Astrocyte (in vitro differentiated cells and primary cell): ENCODE data around the gene IFT81. TPM values are rescaled to one million over a fixed set of nuclear protein-coding genes. Genes with fewer than 3 reads are reported as not detected.

ENCODE experiments used
- DNase-seq: peaks from one replicate; pipeline ENCODE4 v3.0.0-alpha.2; 2010; ENCODE audit warnings: low read depth
- FAIRE-seq: peaks from 2 replicates; lab custom pipeline; 2011; peaks lifted over from hg19 to GRCh38; lab: Jason Lieb, UNC
- H2AFZ ChIP-seq: 2 replicates; pipeline ENCODE4 v1.6.0; 2012; ENCODE audit warnings: low read depth, low read length, inconsistent platforms
- H3K27ac ChIP-seq: 2 replicates; pipeline ENCODE4 v1.5.1; 2011; ENCODE audit warnings: low read depth, low read length, inconsistent platforms
- H3K27me3 ChIP-seq: 2 replicates; pipeline ENCODE4 v1.6.0; 2011; ENCODE audit warnings: low read length, inconsistent platforms; ENCODE audit not compliant: insufficient read depth
- H3K36me3 ChIP-seq: 2 replicates; pipeline ENCODE4 v1.5.1; 2011; ENCODE audit warnings: low read length, inconsistent platforms; ENCODE audit not compliant: insufficient read depth
- H3K4me1 ChIP-seq: 2 replicates; pipeline ENCODE4 v1.5.1; 2011; ENCODE audit warnings: low read length, inconsistent platforms; ENCODE audit not compliant: insufficient read depth
- H3K4me2 ChIP-seq: 2 replicates; pipeline ENCODE4 v1.6.0; 2012; ENCODE audit warnings: low read length, inconsistent platforms
- H3K4me3 ChIP-seq: 2 replicates; pipeline ENCODE4 v1.5.1; 2011; ENCODE audit warnings: low read depth, mild to moderate bottlenecking, low read length, inconsistent platforms; ENCODE audit not compliant: insufficient read depth
- H3K79me2 ChIP-seq: 2 replicates; pipeline ENCODE4 v1.6.0; 2012; ENCODE audit warnings: mild to moderate bottlenecking, low read length, inconsistent platforms; ENCODE audit not compliant: insufficient read depth
- H3K9ac ChIP-seq: 2 replicates; pipeline ENCODE4 v1.6.0; 2012; ENCODE audit warnings: mild to moderate bottlenecking, low read length, inconsistent platforms
- H3K9me3 ChIP-seq: 2 replicates; pipeline ENCODE4 v1.5.1; 2012; ENCODE audit warnings: low read depth, mild to moderate bottlenecking, low read length, inconsistent platforms; ENCODE audit not compliant: insufficient read depth
- H4K20me1 ChIP-seq: 2 replicates; pipeline ENCODE4 v1.6.0; 2012; ENCODE audit warnings: low read length, inconsistent platforms; ENCODE audit not compliant: insufficient read depth
- H3K27ac Mint-ChIP-seq: one replicate; pipeline ENCODE4 v1.8.0; 2021; ENCODE audit warnings: mild to moderate bottlenecking, mixed read lengths; ENCODE audit not compliant: unreplicated experiment
- H3K27me3 Mint-ChIP-seq: one replicate; pipeline ENCODE4 v1.8.0; 2021; ENCODE audit warnings: low read depth, mixed read lengths; ENCODE audit not compliant: unreplicated experiment
- H3K36me3 Mint-ChIP-seq: one replicate; pipeline ENCODE4 v1.8.0; 2021; ENCODE audit warnings: low read depth, mixed read lengths; ENCODE audit not compliant: unreplicated experiment
- H3K4me1 Mint-ChIP-seq: one replicate; pipeline ENCODE4 v1.8.0; 2021; ENCODE audit warnings: low read depth, mixed read lengths; ENCODE audit not compliant: unreplicated experiment
- H3K4me3 Mint-ChIP-seq: one replicate; pipeline ENCODE4 v1.8.0; 2021; ENCODE audit warnings: mild to moderate bottlenecking, moderate library complexity, mixed read lengths; ENCODE audit not compliant: unreplicated experiment
- H3K9me3 Mint-ChIP-seq: one replicate; pipeline ENCODE4 v1.8.0; 2021; ENCODE audit warnings: mild to moderate bottlenecking, mixed read lengths; ENCODE audit not compliant: unreplicated experiment
- EZH2 ChIP-seq: IDR thresholded peaks from 2 replicates; pipeline ENCODE4 v1.6.1; 2012; ENCODE audit warnings: mild to moderate bottlenecking, low read length, inconsistent platforms; ENCODE audit not compliant: insufficient read depth
- total RNA-seq: library from RNA; stranded (reverse); gene quantifications from 2 replicates; pipeline ENCODE4 v1.2.1, GENCODE V29; 2021
- TF ChIP-seq, protein P1 (sequence below): IDR thresholded peaks from 2 replicates; pipeline ENCODE4 v1.5.1; 2011; ENCODE audit warnings: low read depth, mild to moderate bottlenecking, inconsistent platforms, low read length, moderate library complexity; ENCODE audit not compliant: insufficient read depth

Gene IFT81
- total RNA-seq, 1 donor from 2014 or later: 12.3 TPM

- no peak for FAIRE-seq
- no peaks in the 10 kb centered on the region for H4K20me1 ChIP-seq
- no peaks in the 10 kb centered on the region for H3K4me1 Mint-ChIP-seq
- H3K4me1 ChIP-seq: no peaks in the 10 kb centered on the region
- no peak overlapping the region for H3K4me2 ChIP-seq
- H3K27ac Mint-ChIP-seq: no peak overlapping the region
- no peak for DNase-seq
- no peak overlapping the region for H3K4me3 ChIP-seq
- no peak overlapping the region for H3K4me3 Mint-ChIP-seq
- no peak overlapping the region for H3K27ac ChIP-seq
- no peaks in the 10 kb centered on the region for H3K27me3 Mint-ChIP-seq
- H3K9me3 ChIP-seq: no peaks in the 10 kb centered on the region
- H3K36me3 Mint-ChIP-seq: peaks cover 4% of the 10 kb centered on the region
- no peak overlapping the region for H2AFZ ChIP-seq
- H3K9me3 Mint-ChIP-seq: no peaks in the 10 kb centered on the region
- no peaks in the 10 kb centered on the region for H3K27me3 ChIP-seq
- no peak overlapping the region for H3K9ac ChIP-seq
- peaks cover 3% of the 10 kb centered on the region for H3K36me3 ChIP-seq
- TF ChIP-seq EZH2: no peak
- TF ChIP-seq, protein P1, sequence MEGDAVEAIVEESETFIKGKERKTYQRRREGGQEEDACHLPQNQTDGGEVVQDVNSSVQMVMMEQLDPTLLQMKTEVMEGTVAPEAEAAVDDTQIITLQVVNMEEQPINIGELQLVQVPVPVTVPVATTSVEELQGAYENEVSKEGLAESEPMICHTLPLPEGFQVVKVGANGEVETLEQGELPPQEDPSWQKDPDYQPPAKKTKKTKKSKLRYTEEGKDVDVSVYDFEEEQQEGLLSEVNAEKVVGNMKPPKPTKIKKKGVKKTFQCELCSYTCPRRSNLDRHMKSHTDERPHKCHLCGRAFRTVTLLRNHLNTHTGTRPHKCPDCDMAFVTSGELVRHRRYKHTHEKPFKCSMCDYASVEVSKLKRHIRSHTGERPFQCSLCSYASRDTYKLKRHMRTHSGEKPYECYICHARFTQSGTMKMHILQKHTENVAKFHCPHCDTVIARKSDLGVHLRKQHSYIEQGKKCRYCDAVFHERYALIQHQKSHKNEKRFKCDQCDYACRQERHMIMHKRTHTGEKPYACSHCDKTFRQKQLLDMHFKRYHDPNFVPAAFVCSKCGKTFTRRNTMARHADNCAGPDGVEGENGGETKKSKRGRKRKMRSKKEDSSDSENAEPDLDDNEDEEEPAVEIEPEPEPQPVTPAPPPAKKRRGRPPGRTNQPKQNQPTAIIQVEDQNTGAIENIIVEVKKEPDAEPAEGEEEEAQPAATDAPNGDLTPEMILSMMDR: no peak
- H3K79me2 ChIP-seq: no peaks in the 10 kb centered on the region
Measured at GRCh38 chr12:110217996-110218674, 94.0 kb downstream of the IFT81 start.

- Histone ChIP-seq H3K4me3 (no peak overlapping the region), H3K27ac (no peak overlapping the region), H3K9ac (no peak overlapping the region), H3K36me3 (peaks cover 3% of the 10 kb centered on the region), H2AFZ (no peak overlapping the region), H3K27me3 (no peaks in the 10 kb centered on the region), H3K4me1 (peaks cover 10% of the 10 kb centered on the region), H3K9me3 (no peaks in the 10 kb centered on the region), H4K20me1 (no peaks in the 10 kb centered on the region), H3K4me2 (no peak overlapping the region), H3K79me2 (no peaks in the 10 kb centered on the region)
- H3K4me3 Mint-ChIP-seq: no peak overlapping the region
- H3K27ac Mint-ChIP-seq: no peak overlapping the region
- H3K36me3 Mint-ChIP-seq: no peaks in the 10 kb centered on the region
- no peak for FAIRE-seq
- no peaks in the 10 kb centered on the region for H3K27me3 Mint-ChIP-seq
- no peak for DNase-seq
- no peak for TF ChIP-seq EZH2
- TF ChIP-seq, protein P1: no peak
- H3K4me1 Mint-ChIP-seq: peaks cover 2% of the 10 kb centered on the region
- H3K9me3 Mint-ChIP-seq: no peaks in the 10 kb centered on the region
Measured at GRCh38 chr12:110222027-110222426, 97.9 kb downstream of the IFT81 start.

- Mint-ChIP-seq H3K4me1 (peaks cover 2% of the 10 kb centered on the region), H3K9me3 (no peaks in the 10 kb centered on the region), H3K36me3 (no peaks in the 10 kb centered on the region), H3K27ac (no peak overlapping the region), H3K4me3 (no peak overlapping the region), H3K27me3 (no peaks in the 10 kb centered on the region)
- Histone ChIP-seq H3K27ac (no peak overlapping the region), H3K27me3 (no peaks in the 10 kb centered on the region), H3K79me2 (no peaks in the 10 kb centered on the region), H3K36me3 (peaks cover 3% of the 10 kb centered on the region), H3K9ac (no peak overlapping the region), H3K4me2 (no peak overlapping the region), H3K4me3 (no peak overlapping the region), H2AFZ (no peak overlapping the region), H4K20me1 (no peaks in the 10 kb centered on the region), H3K4me1 (peaks cover 10% of the 10 kb centered on the region), H3K9me3 (no peaks in the 10 kb centered on the region)
- TF ChIP-seq, protein P1: no peak
- no peak for TF ChIP-seq EZH2
- no peak for DNase-seq
- FAIRE-seq: no peak
Measured at GRCh38 chr12:110222433-110222832, 98.3 kb downstream of the IFT81 start.
